CD4-positive, alpha-beta T cell treated with Interleukin-10 for 1 hour (primary cell): ENCODE data around the gene GOLGA6C.
"Not testable (repeated sequence)": the region's sequence is repeated elsewhere in the genome, so short reads cannot be mapped to it uniquely, and the experiment has no call there.

ENCODE experiments used
- DNase-seq: peaks from one replicate; pipeline ENCODE4 v3.0.0-alpha.2; 2020

Gene GOLGA6C, protein sequence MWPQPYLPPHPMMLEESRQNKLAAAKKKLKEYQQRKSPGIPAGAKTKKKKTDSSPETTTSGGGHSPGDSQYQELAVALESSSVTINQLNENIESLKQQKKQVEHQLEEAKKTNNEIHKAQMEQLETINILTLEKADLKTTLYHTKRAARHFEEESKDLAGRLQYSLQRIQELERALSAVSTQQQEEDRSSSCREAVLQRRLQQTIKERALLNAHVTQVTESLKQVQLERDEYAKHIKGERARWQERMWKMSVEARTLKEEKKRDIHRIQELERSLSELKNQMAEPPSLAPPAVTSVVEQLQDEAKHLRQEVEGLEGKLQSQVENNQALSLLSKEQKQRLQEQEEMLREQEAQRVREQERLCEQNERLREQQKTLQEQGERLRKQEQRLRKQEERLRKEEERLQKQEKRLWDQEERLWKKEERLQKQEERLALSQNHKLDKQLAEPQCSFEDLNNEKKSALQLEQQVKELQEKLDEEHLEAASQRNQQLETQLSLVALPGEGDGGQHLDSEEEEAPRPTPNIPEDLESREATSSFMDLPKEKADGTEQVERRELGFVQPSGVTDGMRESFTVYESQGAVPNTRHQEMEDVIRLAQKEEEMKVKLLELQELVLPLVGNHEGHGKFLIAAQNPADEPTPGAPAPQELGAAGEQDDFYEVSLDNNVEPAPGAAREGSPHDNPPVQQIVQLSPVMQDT

GRCh38 chr15:75258034-75258433 lies at the start of gene GOLGA6C:
Gene GOLGA6C (plus strand): TSS chr15:75258334. CDS start chr15:75258599, 265 bp downstream.
- not testable (repeated sequence) for DNase-seq

DNA sequence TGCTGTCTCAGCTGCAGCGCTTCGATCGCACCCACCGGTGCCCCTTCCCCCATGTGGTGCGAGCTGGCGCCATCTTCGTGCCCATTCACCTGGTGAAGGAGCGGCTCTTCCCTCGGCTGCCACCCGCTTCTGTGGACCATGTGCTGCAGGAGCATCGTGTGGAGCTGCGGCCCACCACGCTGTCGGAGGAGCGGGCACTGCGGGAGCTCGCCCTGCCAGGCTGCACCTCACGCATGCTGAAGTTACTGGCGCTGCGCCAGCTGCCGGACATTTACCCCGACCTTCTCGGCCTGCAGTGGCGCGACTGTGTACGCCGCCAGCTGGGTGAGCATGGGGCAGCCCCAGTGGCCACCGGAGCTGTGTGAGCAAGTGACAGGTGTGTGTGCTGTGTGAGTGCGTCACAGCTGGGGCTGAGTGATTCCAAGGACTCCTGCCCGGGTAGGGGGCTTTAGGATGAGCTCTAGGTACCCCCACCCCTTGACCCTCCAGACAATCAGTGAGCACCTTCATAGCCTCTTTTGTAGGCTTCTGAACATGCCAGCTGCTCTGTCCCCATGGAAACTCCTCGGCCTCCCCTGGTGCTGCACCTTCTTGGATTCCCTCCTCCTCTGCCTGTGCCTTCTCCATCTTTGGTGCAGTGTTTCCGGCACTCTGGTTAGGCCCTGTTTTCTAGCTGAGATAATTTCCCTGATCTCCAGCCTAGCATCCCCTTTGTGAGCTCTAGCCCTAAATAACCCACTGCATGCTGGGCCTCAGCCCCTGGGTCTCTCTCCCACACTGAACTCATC lies 49.4 kb upstream of the GOLGA6C start:
- no peak for DNase-seq

DNA sequence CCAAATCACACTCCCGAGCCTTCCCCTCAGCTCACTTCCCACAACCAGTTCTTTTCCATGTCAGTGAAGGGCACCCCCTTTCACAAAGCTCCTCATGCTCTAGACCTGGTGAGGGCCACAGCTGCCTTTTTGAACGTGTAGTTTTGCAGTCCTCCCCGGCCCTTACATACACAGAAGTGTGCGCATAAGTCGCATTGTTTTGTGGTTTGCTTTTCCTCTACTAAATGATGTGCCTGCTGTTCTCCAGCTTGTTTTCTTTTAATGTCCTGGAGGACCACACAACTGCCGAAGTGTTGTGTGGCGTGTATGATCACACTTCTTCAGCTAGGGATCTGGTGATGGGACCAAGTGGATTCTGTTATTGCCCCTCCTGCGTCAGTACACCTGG lies 48.9 kb upstream of the GOLGA6C start:
- no peak for DNase-seq

GRCh38 chr15:75210811-75211230 lies 47.3 kb upstream of the GOLGA6C start:
- no peak for DNase-seq

DNA sequence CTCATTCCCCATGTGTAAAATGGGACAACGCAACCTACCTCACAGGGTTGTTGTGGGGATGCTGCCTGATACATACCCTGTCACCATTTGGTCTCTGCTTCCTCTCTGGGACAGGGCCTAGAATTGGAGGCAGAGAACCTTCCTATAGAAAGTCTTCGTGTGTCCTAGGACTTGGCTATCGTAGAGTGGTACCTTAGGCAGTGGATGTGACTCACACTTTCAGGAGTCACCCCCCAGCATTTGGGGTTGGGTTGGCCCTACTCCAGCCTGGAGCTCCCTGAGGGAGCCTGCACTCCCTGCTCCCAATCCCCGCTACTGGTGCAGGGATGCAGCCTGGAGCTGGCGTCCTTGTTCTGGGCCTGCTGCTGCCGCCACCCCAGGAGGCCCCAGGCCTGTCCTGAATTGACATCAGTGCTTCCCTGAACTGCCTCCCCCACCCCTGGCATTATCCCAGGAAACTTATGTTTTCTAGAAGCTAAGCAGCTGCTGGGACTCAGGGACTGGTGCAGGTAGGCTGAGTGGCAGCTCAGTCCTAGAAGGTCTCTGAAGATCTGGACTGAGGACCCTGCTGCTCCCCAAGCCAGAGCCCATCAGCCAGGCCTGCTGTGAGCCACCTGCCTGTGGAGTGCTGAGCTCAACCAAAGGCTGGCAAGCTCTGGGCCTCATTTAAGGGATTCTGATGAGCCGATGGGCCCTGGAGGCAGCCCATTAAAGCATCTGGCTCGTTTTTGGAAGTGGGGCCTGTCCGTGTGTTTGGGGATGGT lies 46.5 kb upstream of the GOLGA6C start:
- no peak for DNase-seq

DNA sequence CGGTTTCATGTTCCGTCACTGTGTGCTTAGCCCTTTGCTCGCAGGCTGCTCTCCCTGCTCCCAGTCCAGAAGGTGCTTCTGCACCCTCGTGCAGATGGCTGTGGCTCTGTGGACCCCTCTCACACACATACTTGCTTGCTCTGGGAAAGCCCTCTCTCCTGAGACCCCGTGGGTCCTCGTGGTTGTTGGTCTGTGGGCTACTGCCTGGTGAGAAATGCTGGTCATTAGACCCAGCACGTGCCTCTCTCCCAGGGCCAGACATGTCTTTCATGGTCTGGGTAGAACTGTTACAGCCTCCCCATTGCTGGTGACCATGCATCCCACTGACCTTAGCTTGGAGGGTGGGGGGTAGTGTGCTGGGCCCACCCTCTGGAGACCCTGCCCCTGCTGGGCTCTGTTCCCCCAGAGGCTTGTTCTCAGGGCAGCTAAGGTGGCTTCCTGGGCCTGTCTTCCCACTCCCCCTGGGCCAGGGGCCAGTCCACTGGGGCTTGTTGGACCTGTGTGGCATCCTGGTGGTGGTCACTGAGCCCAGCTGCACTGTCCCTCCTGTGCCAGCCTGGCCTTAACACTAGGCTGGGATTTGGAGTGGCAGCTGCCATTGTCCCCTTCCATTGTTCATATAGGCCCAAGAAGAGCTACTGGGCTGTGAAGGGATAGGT lies 45.8 kb upstream of the GOLGA6C start:
- no peak for DNase-seq

- DNase-seq, result no peak
Measured at GRCh38 chr15:75213212-75213767, 44.8 kb upstream of the GOLGA6C start.

GRCh38 chr15:75213768-75214221 lies 44.3 kb upstream of the GOLGA6C start:
- DNase-seq, result no peak

GRCh38 chr15:75214293-75215096 lies 43.6 kb upstream of the GOLGA6C start:
- no peak for DNase-seq

GRCh38 chr15:75215107-75216004 lies 42.8 kb upstream of the GOLGA6C start:
- no peak for DNase-seq

DNA sequence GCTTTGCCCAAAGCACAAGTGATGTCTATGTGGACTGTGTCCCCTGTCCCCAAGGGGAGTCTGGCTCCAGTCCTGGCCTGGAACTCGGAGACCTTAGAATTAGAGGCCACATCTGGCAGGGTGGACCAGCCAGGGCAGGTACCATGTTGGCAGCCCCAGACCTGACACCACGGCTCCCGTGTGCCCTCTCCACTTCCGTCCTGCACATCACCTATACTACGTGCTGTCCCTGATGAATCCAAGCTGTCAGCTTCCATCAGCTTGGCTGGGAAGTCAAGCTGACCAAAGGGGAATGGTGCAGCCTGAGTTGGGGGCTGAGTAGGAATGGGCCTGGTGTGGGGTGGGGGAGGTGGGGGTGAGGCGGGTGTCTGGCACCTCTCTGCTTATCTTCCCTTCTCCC lies 41.1 kb upstream of the GOLGA6C start:
- DNase-seq, result no peak

DNA sequence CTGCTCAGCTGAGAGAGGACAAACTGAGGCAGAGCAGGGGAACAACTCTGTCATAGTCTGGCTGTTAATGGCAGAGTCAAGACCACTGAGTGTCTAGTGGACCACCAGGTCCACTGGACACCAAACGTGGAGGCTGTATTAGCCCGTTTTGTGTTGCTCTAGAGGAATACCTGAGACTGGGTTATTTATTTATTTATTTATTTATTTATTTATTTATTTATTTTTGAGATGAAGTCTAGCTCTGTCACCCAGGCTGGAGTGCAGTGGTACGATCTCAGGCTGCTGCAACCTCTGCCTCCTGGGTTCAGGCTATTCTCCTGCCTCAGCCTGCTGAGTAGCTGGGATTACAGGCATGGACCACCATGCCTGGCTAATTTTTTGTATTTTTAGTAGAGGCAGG lies 40.6 kb upstream of the GOLGA6C start:
- DNase-seq, result not testable (repeated sequence)

GRCh38 chr15:75219507-75219929 lies 38.6 kb upstream of the GOLGA6C start:
- not testable (repeated sequence) for DNase-seq

GRCh38 chr15:75223688-75224087 lies 34.4 kb upstream of the GOLGA6C start:
- no peak for DNase-seq

DNA sequence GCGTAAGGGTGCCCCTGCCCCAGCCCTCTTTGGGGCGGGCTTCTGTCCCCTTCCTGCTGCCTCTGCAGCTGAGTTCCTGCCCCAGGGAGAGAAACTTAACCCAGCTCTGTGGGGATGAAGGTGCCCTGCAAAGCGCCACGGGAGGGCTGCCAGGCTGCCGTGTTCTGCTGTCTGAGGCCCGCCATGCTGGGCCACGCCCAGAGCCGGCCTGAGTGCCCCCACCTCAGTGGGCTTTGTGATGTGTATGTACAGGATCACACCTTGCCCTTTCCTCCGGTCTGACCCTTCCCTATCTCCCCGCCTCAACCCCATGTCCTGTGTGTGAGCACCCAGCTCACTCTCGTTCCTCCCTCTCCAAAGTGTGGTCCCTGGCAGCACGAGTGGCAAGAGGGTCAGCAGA lies 33.9 kb upstream of the GOLGA6C start:
- no peak for DNase-seq

- DNase-seq, result not testable (repeated sequence)
Measured at GRCh38 chr15:75225102-75225836, 32.9 kb upstream of the GOLGA6C start.

DNA sequence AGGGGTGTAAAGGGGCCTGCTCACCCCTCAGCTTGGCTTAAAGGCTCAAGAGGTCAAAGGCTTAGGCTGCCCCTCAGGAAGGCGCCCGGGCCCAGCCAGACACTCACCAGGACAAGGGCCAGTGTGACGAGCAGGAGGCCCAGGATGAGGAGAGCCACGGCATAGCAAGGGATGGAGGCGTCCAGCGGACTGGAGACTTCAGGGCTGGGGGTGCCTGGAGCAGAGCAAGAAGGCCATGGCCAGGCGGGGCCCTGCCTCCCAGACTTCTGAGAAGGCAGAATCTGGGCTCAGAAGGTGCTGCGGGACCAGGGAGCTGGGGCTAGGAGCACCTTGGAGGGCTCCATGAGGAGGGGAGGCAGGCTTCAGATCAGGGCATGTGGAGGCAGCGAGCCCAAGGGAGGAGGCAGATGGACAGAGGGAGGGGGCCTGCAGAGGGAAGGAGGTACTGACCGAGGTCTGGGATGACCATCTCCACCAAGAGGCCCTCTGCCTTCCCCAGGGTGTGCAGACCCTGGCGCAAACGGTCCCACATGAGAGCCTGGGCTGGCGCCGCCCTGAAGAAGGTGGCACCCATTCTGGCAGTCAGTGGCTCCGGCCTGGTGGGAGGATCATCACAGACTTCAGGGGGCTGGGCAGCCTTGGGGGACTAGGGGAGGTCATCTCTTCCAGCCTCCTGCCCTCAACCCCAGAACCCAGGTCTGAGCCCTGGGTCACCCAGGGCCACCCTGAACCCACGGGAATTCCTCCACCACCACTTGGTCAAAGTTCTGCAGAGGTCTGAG lies 32.0 kb upstream of the GOLGA6C start:
- DNase-seq, result no peak

DNA sequence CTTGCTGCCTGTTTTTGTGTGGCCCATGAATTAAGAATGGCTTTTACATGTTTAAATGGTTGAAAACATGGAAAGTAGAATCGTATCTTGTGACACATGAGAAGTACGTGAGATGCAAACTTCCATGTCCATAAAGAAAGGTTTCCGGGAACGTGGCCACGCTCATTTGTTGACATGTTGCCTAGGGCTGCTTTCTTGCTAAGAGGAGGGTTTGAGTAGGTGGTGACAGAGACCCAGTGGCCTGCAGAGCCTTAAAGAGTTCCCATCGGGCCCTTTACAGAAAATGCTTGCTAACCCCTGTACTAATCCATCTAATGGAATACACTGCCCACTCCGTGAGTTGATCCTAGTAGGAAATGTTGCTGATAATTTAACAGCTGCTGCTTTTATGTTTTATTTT lies 31.0 kb upstream of the GOLGA6C start:
- not testable (repeated sequence) for DNase-seq
